B cell (primary cell): ENCODE results near the gene HYPK. TPM values are rescaled to one million over a fixed set of nuclear protein-coding genes. Genes with fewer than 3 reads are reported as not detected.
A peak's percentile ranks its signal among the peaks of the same experiment; 100 is the strongest.
"Not testable (repeated sequence)": the region's sequence is repeated elsewhere in the genome, so short reads cannot be mapped to it uniquely, and the experiment has no call there.

Experiments used
- ATAC-seq: fragments of 200-7000 bp; cut with Tn5 transposase; one replicate; pipeline ENCODE4 v1.10.0; 2021; ENCODE audit warnings: low read depth, mild to moderate bottlenecking, moderate number of reproducible peaks, moderate library complexity
- CTCF ChIA-PET: fragments of 350-600 bp; sonication (Branson Sonifier 250); formaldehyde crosslinking; loops from one replicate; lab custom pipeline; 2021; ENCODE audit warnings: antibody characterized with exemption, inconsistent platforms; lab: Charles Lee
- POLR2A ChIA-PET: fragments of 350-600 bp; sonication (Branson Sonifier 250); formaldehyde crosslinking; loops from one replicate; lab custom pipeline; 2021; ENCODE audit warnings: antibody characterized with exemption; lab: Charles Lee
- DNase-seq: peaks from one replicate; pipeline ENCODE4 v3.0.0; 2013
- H2AFZ ChIP-seq: 2 replicates; pipeline ENCODE4 v1.6.1; 2012; ENCODE audit warnings: mild to moderate bottlenecking, low read depth, low read length; ENCODE audit not compliant: insufficient read depth, poor library complexity, severe bottlenecking
- H3K27ac ChIP-seq, 2 donors: 1 replicate in 1 of 2; 2 replicates in 1 of 2; pipeline ENCODE4 v1.5.1; 2012 to 2013; ENCODE audit warnings: low read length in 2 of 2, mild to moderate bottlenecking in 2 of 2, moderate library complexity in 1 of 2
- H3K27me3 ChIP-seq, 4 experiments: fragments of 200-600 bp in 1 of 4; sonication (generic) in 1 of 4; replicated peaks in 1 of 4; 1 replicate in 2 of 4; 2 replicates in 2 of 4; pipeline versions ENCODE4 v1.6.1 to v1.7.0; 2013 to 2016; ENCODE audit warnings: low read length in 3 of 4, mild to moderate bottlenecking in 2 of 4, mixed read lengths in 1 of 4, moderate library complexity in 1 of 4; ENCODE audit not compliant: insufficient read depth in 4 of 4, control insufficient read depth in 3 of 4; ENCODE audit errors: control extremely low read depth in 1 of 4
- H3K36me3 ChIP-seq, 2 experiments: replicated peaks in 1 of 2; 1 replicate in 1 of 2; 2 replicates in 1 of 2; pipeline versions ENCODE4 v1.6.1 to v1.7.1; 2013; ENCODE audit warnings: low read length in 1 of 2; ENCODE audit not compliant: insufficient read depth in 2 of 2, control insufficient read depth in 1 of 2; ENCODE audit errors: control extremely low read depth in 1 of 2, extremely low read depth in 1 of 2
- H3K4me1 ChIP-seq, 2 donors: fragments of 200-600 bp in 1 of 2; sonication (generic) in 1 of 2; 1 replicate in 1 of 2; 2 replicates in 1 of 2; pipeline versions ENCODE4 v1.5.1 to v1.6.1; 2013 to 2017; ENCODE audit warnings: low read length in 2 of 2; ENCODE audit not compliant: control insufficient read depth in 2 of 2, insufficient read depth in 2 of 2
- H3K4me2 ChIP-seq: replicated peaks from 2 replicates; pipeline ENCODE3; 2012; ENCODE audit warnings: mild to moderate bottlenecking, low read depth, low read length; ENCODE audit not compliant: poor library complexity, severe bottlenecking
- H3K4me3 ChIP-seq, 5 experiments: fragments of 200-600 bp in 1 of 5; sonication (generic) in 1 of 5; 1 replicate in 3 of 5; 2 replicates in 2 of 5; pipeline versions ENCODE4 v1.5.1 to v1.7.0; 2011 to 2016; ENCODE audit warnings: low read length in 4 of 5, mild to moderate bottlenecking in 4 of 5, low read depth in 2 of 5, control low read depth in 1 of 5, moderate library complexity in 1 of 5; ENCODE audit not compliant: insufficient read depth in 1 of 5; ENCODE audit errors: control extremely low read depth in 1 of 5, extremely low read depth in 1 of 5
- H3K79me2 ChIP-seq: fragments of 200-600 bp; sonication (generic); one replicate; pipeline ENCODE4 v1.6.0; 2016; ENCODE audit warnings: low read length; ENCODE audit not compliant: control insufficient read depth, insufficient read depth
- H3K9ac ChIP-seq: fragments of 200-600 bp; sonication (generic); 2 replicates; pipeline ENCODE4 v1.6.1; 2017; ENCODE audit warnings: mild to moderate bottlenecking, low read length, moderate library complexity
- H3K9me3 ChIP-seq, 3 donors: one replicate each; pipeline versions ENCODE4 v1.6.1 to v1.7.1; 2013; ENCODE audit warnings: low read length in 2 of 3; ENCODE audit not compliant: control insufficient read depth in 2 of 3, insufficient read depth in 1 of 3; ENCODE audit errors: control extremely low read depth in 1 of 3
- H4K20me1 ChIP-seq: 2 replicates; pipeline ENCODE4 v1.6.0; 2012; ENCODE audit warnings: mild to moderate bottlenecking, low read length; ENCODE audit not compliant: insufficient read depth, control insufficient read depth, poor library complexity, severe bottlenecking
- H3K27ac Mint-ChIP-seq: one replicate; pipeline ENCODE4 v1.8.0; 2021; ENCODE audit warnings: mixed read lengths
- H3K27me3 Mint-ChIP-seq: one replicate; pipeline ENCODE4 v1.8.0; 2021; ENCODE audit warnings: mixed read lengths
- H3K4me1 Mint-ChIP-seq: one replicate; pipeline ENCODE4 v1.8.0; 2021; ENCODE audit warnings: mixed read lengths
- H3K4me3 Mint-ChIP-seq: one replicate; pipeline ENCODE4 v1.8.0; 2021; ENCODE audit warnings: mixed read lengths
- H3K9me3 Mint-ChIP-seq: one replicate; pipeline ENCODE4 v1.8.0; 2022; ENCODE audit warnings: mixed read lengths; ENCODE audit not compliant: insufficient read depth
- CTCF ChIP-seq: fragments of 200-600 bp; IDR thresholded peaks from one replicate; pipeline ENCODE4 v1.8.0; 2022; ENCODE audit warnings: antibody characterized with exemption, mild to moderate bottlenecking
- EZH2 ChIP-seq: IDR thresholded peaks from 2 replicates; pipeline ENCODE4 v1.6.1; 2012; ENCODE audit warnings: borderline replicate concordance, low read depth, mild to moderate bottlenecking, moderate library complexity, low read length; ENCODE audit not compliant: insufficient read depth, poor library complexity, severe bottlenecking
- WGBS: methylation state at CpG from one replicate; pipeline ENCODE4 v1.1.5; 2013; ENCODE audit warnings: missing lambda C conversion rate; ENCODE audit not compliant: insufficient coverage; 5-methylcytosine and 5-hydroxymethylcytosine counted together
- intact Hi-C: fragments of 100-400 bp; cut with micrococcal nuclease; formaldehyde crosslinking; loops from one replicate; pipeline ENCODE4 v1.10.0; 2022
- polyA plus RNA-seq: library from polyadenylated mRNA; depleted of rRNA; stranded (reverse); fragments of >200 nt; gene quantifications from 2 replicates; pipeline ENCODE4 v1.2.3, GENCODE V29; 2012
- total RNA-seq, 2 donors: library from RNA; stranded (reverse); fragments of 120-200 nt in 1 of 2; gene quantifications; 1 replicate in 1 of 2; 2 replicates in 1 of 2; pipeline versions ENCODE4 v1.2.3 to v1.2.4, GENCODE V29; 2013 to 2022

HYPK gene
- total and polyA plus RNA-seq, 2 donors (not counting 1 experiment from before 2014, with no cell fraction given): 23.5 to 25.7 TPM

GRCh38 chr15:43828061-43828657, 27.8 kb downstream of the HYPK start:
- WGBS: no CpG with 5 or more reads among the region's 6 CpGs
- H3K4me1 ChIP-seq: peaks cover 30 to 56% of the 10 kb centered on the region in 2 donors
- H3K9me3 ChIP-seq: peaks cover 0 to 4% (median 0%) of the 10 kb centered on the region in 3 donors
- CTCF ChIA-PET: interaction anchor here (1.0 to 1.4 kb wide), 3 partner anchors 9 to 51 kb away, joined by 3 to 6 read pairs (median 4); partner anchors contain the start of gene ELL3
- peak overlapping the region; percentile 27 for H3K27ac Mint-ChIP-seq
- no peak for DNase-seq
- TF ChIP-seq EZH2 (no peak), CTCF (no peak)
- H3K27ac ChIP-seq: peak overlapping the region in 1 of 2 donors; percentile 85
- H3K36me3 ChIP-seq: no peaks in the 10 kb centered on the region
- H4K20me1 ChIP-seq: no peaks in the 10 kb centered on the region
- H3K9me3 Mint-ChIP-seq: no peaks in the 10 kb centered on the region
- peak overlapping the region; percentile 93 for H3K4me3 Mint-ChIP-seq
- intact Hi-C loops: loop anchor here (5.0 kb wide), 2 partner anchors 599 to 709 kb away; partner anchors contain the start of genes CTDSPL2 and EIF3J
- H3K9ac ChIP-seq: peak overlapping the region; percentile 63
- H3K4me2 ChIP-seq: peak overlapping the region; percentile 72
- no peaks in the 10 kb centered on the region for H3K27me3 Mint-ChIP-seq
- peak overlapping the region in 1 of 5 experiments; percentile 0 for H3K4me3 ChIP-seq
- no peaks in the 10 kb centered on the region for H3K27me3 ChIP-seq
- POLR2A ChIA-PET: interaction anchor here (1.7 kb wide), 1 partner anchor 19 kb away, joined by 6 read pairs; no protein-coding TSS in a partner anchor
- H3K79me2 ChIP-seq: peaks cover 43% of the 10 kb centered on the region
- H2AFZ ChIP-seq: peak overlapping the region; percentile 86
- H3K4me1 Mint-ChIP-seq: peaks cover 56% of the 10 kb centered on the region
- no peak for ATAC-seq

GRCh38 chr15:43829951-43830540, 29.6 kb downstream of the HYPK start:
- CTCF ChIA-PET, H2AFZ ChIP-seq, H3K4me2 ChIP-seq, H3K27me3 Mint-ChIP-seq, H4K20me1 ChIP-seq, H3K9ac ChIP-seq, DNase-seq, H3K27me3 ChIP-seq, H3K9me3 Mint-ChIP-seq, H3K9me3 ChIP-seq, H3K4me3 Mint-ChIP-seq, H3K36me3 ChIP-seq, ATAC-seq, H3K4me3 ChIP-seq, H3K27ac ChIP-seq, H3K27ac Mint-ChIP-seq: not testable (repeated sequence)
- 92% methylated on average over 4 of the region's 9 CpGs for WGBS
- Histone ChIP-seq H3K79me2 (peaks cover 27% of the 10 kb centered on the region), H3K4me1 (peaks cover 22 to 44% of the 10 kb centered on the region in 2 donors)
- POLR2A ChIA-PET: interaction anchor here (0.7 kb wide), 1 partner anchor 8 kb away, joined by 4 read pairs; no protein-coding TSS in a partner anchor
- H3K4me1 Mint-ChIP-seq: peaks cover 42% of the 10 kb centered on the region
- intact Hi-C loops: loop anchor here (5.0 kb wide), 2 partner anchors 597 to 707 kb away; partner anchors contain the start of genes CTDSPL2 and EIF3J

- H3K27me3 Mint-ChIP-seq, intact Hi-C loops, H3K27ac ChIP-seq, H3K4me3 Mint-ChIP-seq, H2AFZ ChIP-seq, H3K4me2 ChIP-seq, H3K27ac Mint-ChIP-seq, H3K9me3 ChIP-seq, H3K9me3 Mint-ChIP-seq, H3K27me3 ChIP-seq, H3K9ac ChIP-seq, ATAC-seq, H3K36me3 ChIP-seq, H4K20me1 ChIP-seq, POLR2A ChIA-PET, H3K4me3 ChIP-seq, DNase-seq: not testable (repeated sequence)
- H3K4me1 ChIP-seq: peaks cover 22 to 41% of the 10 kb centered on the region in 2 donors
- peaks cover 20% of the 10 kb centered on the region for H3K79me2 ChIP-seq
- H3K4me1 Mint-ChIP-seq: peaks cover 41% of the 10 kb centered on the region
- CTCF ChIA-PET: interaction anchor here (0.9 kb wide), 1 partner anchor 54 kb away, joined by 3 read pairs; the partner anchor contains the start of gene ELL3
- WGBS: 41% methylated on average over 3 of the region's 9 CpGs
Observed at GRCh38 chr15:43830691-43831275, 30.4 kb downstream of the HYPK start.
